Endothelial cell of umbilical vein (primary cell): Measurements from ENCODE around the gene SLC45A2. TPM values are rescaled to one million over a fixed set of nuclear protein-coding genes. Genes with fewer than 3 reads are reported as not detected.

ENCODE experiments used
- BruUV-seq: library from RNA; stranded (reverse); fragments of 400-500 nt; replicated peaks from 2 replicates; lab custom pipeline; 2021; lab: Mats Ljungman, UMichigan
- CTCF ChIA-PET: fragments of 300-600, 350-600 bp; sonication (Branson Sonifier 250); formaldehyde crosslinking; loops from one replicate; lab custom pipeline; 2021; ENCODE audit warnings: antibody characterized with exemption, inconsistent platforms; lab: Charles Lee
- POLR2A ChIA-PET: fragments of 300-600, 350-600 bp; sonication (Branson Sonifier 250); formaldehyde crosslinking; loops from one replicate; lab custom pipeline; 2021; ENCODE audit warnings: antibody characterized with exemption, inconsistent platforms; lab: Charles Lee
- DNase-seq: peaks from one replicate; pipeline ENCODE4 v3.0.0-alpha.2; 2011; ENCODE audit warnings: low read depth, low spot score
- FAIRE-seq: peaks from 2 replicates; lab custom pipeline; 2011; peaks lifted over from hg19 to GRCh38; lab: Jason Lieb, UNC
- H2AFZ ChIP-seq: 2 replicates; pipeline ENCODE4 v1.6.0; 2012; ENCODE audit warnings: low read depth, low read length, control low read depth, inconsistent platforms
- H3K27ac ChIP-seq: 2 replicates; pipeline ENCODE4 v1.5.1; 2011; ENCODE audit warnings: low read depth, mild to moderate bottlenecking, control low read depth, low read length, moderate library complexity; ENCODE audit not compliant: insufficient read depth
- H3K27me3 ChIP-seq, 2 experiments: 2 replicates each; pipeline versions ENCODE4 v1.6.0 to v1.6.1; 2011; ENCODE audit warnings: low read length in 2 of 2, mixed read lengths in 1 of 2; ENCODE audit not compliant: control insufficient read depth in 2 of 2, insufficient read depth in 2 of 2
- H3K36me3 ChIP-seq, 2 experiments: 2 replicates in 1 of 2; 3 replicates in 1 of 2; pipeline ENCODE4 v1.5.1; 2011; ENCODE audit warnings: low read length in 2 of 2, mild to moderate bottlenecking in 1 of 2, moderate library complexity in 1 of 2; ENCODE audit not compliant: control insufficient read depth in 2 of 2, insufficient read depth in 2 of 2; ENCODE audit errors: extremely low read depth in 1 of 2
- H3K4me1 ChIP-seq: 3 replicates; pipeline ENCODE4 v1.5.1; 2011; ENCODE audit warnings: mild to moderate bottlenecking, low read length; ENCODE audit not compliant: control insufficient read depth, insufficient read depth; ENCODE audit errors: extremely low read depth
- H3K4me2 ChIP-seq: 2 replicates; pipeline ENCODE4 v1.6.1; 2011; ENCODE audit warnings: low read length, control low read depth, mixed read lengths; ENCODE audit not compliant: insufficient read depth
- H3K4me3 ChIP-seq, 3 experiments: fragments of 200-600 bp in 1 of 3; sonication (generic), shearing (Covaris generic) in 1 of 3; replicated peaks in 1 of 3; 2 replicates each; pipeline ENCODE4 v1.5.1; 2011 to 2016; ENCODE audit warnings: control low read depth in 3 of 3, low read length in 3 of 3, mild to moderate bottlenecking in 2 of 3, inconsistent platforms in 1 of 3, low read depth in 1 of 3, moderate library complexity in 1 of 3; ENCODE audit not compliant: insufficient read depth in 1 of 3
- H3K79me2 ChIP-seq: 2 replicates; pipeline ENCODE4 v1.6.0; 2012; ENCODE audit warnings: low read length, inconsistent platforms; ENCODE audit not compliant: control insufficient read depth, insufficient read depth
- H3K9ac ChIP-seq: replicated peaks from 2 replicates; pipeline ENCODE3; 2011; ENCODE audit warnings: low read length, control low read depth; ENCODE audit not compliant: insufficient read depth; ENCODE audit errors: extremely low read depth
- H3K9me1 ChIP-seq: replicated peaks from 3 replicates; pipeline ENCODE4 v1.6.0; 2011; ENCODE audit warnings: mild to moderate bottlenecking, low read length; ENCODE audit not compliant: control insufficient read depth, insufficient read depth; ENCODE audit errors: extremely low read depth
- H3K9me3 ChIP-seq: replicated peaks from 2 replicates; pipeline ENCODE4 v1.5.1; 2012; ENCODE audit warnings: low read length, inconsistent platforms; ENCODE audit not compliant: control insufficient read depth, insufficient read depth
- H4K20me1 ChIP-seq: replicated peaks from 2 replicates; pipeline ENCODE3; 2011; ENCODE audit warnings: mild to moderate bottlenecking, low read length; ENCODE audit not compliant: control insufficient read depth, insufficient read depth; ENCODE audit errors: extremely low read depth
- CTCF ChIP-seq, 2 donors: IDR thresholded peaks; 1 replicate in 1 of 2; 2 replicates in 1 of 2; pipeline ENCODE4 v1.5.1; 2011; ENCODE audit warnings: low read length in 2 of 2, mild to moderate bottlenecking in 2 of 2, moderate library complexity in 2 of 2, control low read depth in 1 of 2, inconsistent platforms in 1 of 2, low read depth in 1 of 2; ENCODE audit not compliant: insufficient read depth in 1 of 2; ENCODE audit errors: extremely low read depth in 1 of 2
- FOS ChIP-seq: IDR thresholded peaks from 2 replicates; pipeline ENCODE4 v1.6.1; 2011; ENCODE audit warnings: mild to moderate bottlenecking, low read length, moderate library complexity, borderline replicate concordance; ENCODE audit not compliant: insufficient read depth
- MAX ChIP-seq: IDR thresholded peaks from 2 replicates; pipeline ENCODE4 v1.6.1; 2011; ENCODE audit not compliant: insufficient read depth, insufficient read length
- POLR2A ChIP-seq: IDR thresholded peaks from 2 replicates; pipeline ENCODE4 v1.6.1; 2012; ENCODE audit warnings: low read depth, mild to moderate bottlenecking, control low read depth, low read length
- POLR2AphosphoS5 ChIP-seq: IDR thresholded peaks from 2 replicates; pipeline ENCODE4 v1.6.1; 2012; ENCODE audit warnings: low read depth, mild to moderate bottlenecking, control low read depth, low read length, moderate library complexity; ENCODE audit not compliant: insufficient read depth
- dilution Hi-C: fragments of 300-500 bp; cut with MboI; formaldehyde crosslinking; loops from one replicate; pipeline ENCODE4 v1.15.0; 2019; ENCODE audit warnings: low sequenced_read_pairs; ENCODE audit not compliant: extremely low pct_ligation_motif_present
- intact Hi-C: fragments of 100-400 bp; cut with micrococcal nuclease; formaldehyde crosslinking; loops from one replicate; pipeline ENCODE4 v1.10.0; 2022
- polyA plus RNA-seq, 4 experiments: library from polyadenylated mRNA; depleted of rRNA in 3 of 4; stranded (reverse) in 3 of 4; unstranded in 1 of 4; fragments of >200 nt; gene quantifications; 2 replicates each; pipeline versions ENCODE4 v1.2.1 to v1.2.3, GENCODE V29; 2011 to 2012; ENCODE audit warnings: missing spikeins in 1 of 4
- total RNA-seq: library from RNA; stranded (reverse); gene quantifications from 2 replicates; pipeline ENCODE4 v1.2.3, GENCODE V29; 2021

Gene SLC45A2
- total and polyA plus RNA-seq, 2 donors (not counting 3 experiments of a cell fraction or from before 2014, with no cell fraction given): not detected

- H3K79me2 ChIP-seq: no peaks in the 10 kb centered on the region
- POLR2A ChIA-PET: no interaction called here
- no peak overlapping the region for H3K27ac ChIP-seq
- H3K27me3 ChIP-seq: peaks cover 1 to 5% of the 10 kb centered on the region in 2 experiments
- no peaks in the 10 kb centered on the region for H3K9me1 ChIP-seq
- DNase-seq: no peak
- TF ChIP-seq CTCF (IDR thresholded peaks at IDR 0.05; ENCODE audit: extremely low read depth in 1 of 2, insufficient read depth in 1 of 2, low read depth in 1 of 2, low read length in 2 of 2) (no peak), FOS (no peak), POLR2A (no peak), POLR2AphosphoS5 (no peak), MAX (no peak)
- H4K20me1 ChIP-seq: no peaks in the 10 kb centered on the region
- dilution Hi-C loops (no loop called here), intact Hi-C loops (no loop called here)
- BruUV-seq: no TSS peak
- H3K36me3 ChIP-seq: no peaks in the 10 kb centered on the region
- H2AFZ ChIP-seq: no peak overlapping the region
- no peak overlapping the region for H3K4me2 ChIP-seq
- FAIRE-seq: no peak
- no peak overlapping the region for H3K9ac ChIP-seq
- CTCF ChIA-PET: interaction anchor here (5.9 to 7.0 kb wide), 2 partner anchors 378 to 531 kb away, joined by 161 to 177 read pairs; no protein-coding TSS in a partner anchor
- H3K4me3 ChIP-seq: no peak overlapping the region
- no peaks in the 10 kb centered on the region for H3K9me3 ChIP-seq
- H3K4me1 ChIP-seq: no peaks in the 10 kb centered on the region
Observed at GRCh38 chr5:33966805-33967204, 17.7 kb downstream of the SLC45A2 start.
